ENCODE results near the gene ART1.

ART1 gene

DNA sequence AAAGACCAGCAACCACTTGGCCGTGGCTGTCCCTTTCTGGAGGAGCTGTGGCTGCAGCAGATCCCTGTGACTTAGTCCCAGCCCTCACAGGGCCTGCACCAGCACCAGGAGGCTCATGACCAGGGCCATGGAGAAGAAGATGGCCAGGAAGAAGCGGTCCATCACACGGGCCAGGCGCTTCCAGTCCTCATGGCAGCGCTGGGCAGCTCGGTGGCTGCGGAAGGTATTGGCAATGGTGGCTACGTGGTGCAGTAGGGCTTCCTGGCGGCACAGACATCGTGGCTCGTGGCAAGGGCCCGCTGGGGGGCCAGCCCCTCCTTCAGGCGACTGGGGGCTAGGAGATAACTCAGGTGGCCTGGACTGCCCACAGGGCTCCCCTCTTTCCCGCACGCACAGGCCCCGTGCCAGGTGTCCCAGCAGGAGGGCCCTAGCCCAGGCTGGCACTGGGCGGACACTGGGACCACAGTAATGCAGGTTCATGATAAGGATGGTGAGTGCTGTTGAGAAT is 21.1 kb downstream of the ART1 start:
- DNase-seq (ENCODE audit: low read depth): no peak

DNA sequence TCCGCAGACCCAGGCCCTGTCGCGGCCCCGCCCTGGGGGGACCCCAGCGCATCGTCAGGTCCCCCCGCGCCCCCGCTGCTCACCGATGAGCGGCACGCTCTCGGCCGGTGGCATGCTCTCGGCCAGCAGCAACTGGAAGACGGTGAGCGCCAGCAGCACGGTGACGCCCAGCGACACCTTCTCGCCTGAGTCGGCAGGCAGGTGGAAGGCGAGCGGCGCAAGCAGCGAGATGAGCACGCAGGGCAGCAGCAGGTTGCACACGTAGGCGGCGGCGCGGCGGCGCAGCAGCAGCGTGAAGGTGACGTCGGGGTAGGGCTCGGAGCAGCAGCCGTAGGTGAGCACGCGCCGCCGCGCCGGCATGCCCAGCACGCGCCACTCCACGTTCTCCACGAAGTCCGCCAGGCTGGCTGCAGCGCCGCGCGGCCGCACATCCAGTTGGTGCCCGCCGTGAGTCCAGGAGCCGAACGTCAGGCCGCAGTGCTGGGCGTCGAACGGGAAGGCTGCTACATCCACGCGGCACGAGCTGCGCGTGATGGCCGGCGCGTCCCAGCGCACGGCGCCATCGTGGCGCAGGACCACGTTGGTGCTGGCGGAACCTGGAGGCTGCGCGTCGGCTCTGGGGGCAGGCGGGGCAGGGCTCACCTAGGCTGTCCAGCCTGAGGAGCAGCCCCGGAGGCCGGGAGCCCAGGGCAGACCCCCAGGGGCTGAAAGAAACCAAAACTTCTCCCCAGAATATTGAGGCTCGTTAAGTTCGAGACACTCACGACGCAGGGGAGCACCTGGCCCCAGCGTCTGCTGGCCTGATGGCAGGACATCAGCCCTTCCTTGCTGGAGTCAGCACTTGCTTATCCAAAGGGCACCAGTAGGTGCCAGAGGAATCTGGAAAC is 22.5 kb downstream of the ART1 start:
- DNase-seq (ENCODE audit: low read depth): no peak

DNA sequence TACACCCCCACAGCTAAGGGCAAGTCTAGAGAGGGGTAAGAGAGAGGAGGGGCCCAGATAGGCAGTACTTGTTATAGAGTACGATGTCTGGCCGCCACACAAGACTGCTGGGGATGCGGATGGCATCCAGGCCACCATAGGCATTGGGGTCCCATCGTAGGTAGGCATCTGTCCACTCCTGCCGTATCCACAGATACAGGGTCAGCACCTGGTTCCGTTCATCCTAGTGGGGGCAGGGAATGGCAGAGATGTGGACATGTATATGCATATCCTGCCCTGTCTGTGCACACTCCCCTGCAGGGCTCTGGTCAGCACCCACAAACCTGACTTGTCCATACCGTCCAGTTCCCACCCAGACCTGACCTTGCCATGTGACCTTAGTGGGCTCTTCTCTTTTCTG is 24.2 kb downstream of the ART1 start:
- DNase-seq (ENCODE audit: low read depth): no peak

DNA sequence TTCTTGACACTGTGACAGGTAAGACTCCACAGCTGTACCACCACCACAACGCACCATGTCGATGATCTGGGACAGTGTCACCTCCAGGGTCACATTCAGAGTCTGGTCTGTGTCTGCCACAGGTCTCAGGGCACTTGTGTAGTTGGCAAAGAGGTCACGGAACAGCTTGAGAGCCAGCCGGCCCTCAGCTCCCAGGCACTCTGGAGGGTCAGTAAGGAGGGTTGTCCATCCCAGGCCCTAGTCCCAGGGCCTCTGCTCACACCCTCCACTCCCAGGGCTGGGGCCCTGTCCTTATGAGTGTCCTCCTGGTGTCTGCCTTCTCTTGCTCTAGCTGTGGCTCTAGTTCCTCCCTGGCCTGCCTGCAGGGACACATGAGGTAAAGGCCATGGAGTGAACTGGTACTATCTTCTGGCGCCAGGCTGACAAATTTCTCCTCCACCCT is 24.8 kb downstream of the ART1 start:
- no peak for DNase-seq (ENCODE audit: low read depth)

DNA sequence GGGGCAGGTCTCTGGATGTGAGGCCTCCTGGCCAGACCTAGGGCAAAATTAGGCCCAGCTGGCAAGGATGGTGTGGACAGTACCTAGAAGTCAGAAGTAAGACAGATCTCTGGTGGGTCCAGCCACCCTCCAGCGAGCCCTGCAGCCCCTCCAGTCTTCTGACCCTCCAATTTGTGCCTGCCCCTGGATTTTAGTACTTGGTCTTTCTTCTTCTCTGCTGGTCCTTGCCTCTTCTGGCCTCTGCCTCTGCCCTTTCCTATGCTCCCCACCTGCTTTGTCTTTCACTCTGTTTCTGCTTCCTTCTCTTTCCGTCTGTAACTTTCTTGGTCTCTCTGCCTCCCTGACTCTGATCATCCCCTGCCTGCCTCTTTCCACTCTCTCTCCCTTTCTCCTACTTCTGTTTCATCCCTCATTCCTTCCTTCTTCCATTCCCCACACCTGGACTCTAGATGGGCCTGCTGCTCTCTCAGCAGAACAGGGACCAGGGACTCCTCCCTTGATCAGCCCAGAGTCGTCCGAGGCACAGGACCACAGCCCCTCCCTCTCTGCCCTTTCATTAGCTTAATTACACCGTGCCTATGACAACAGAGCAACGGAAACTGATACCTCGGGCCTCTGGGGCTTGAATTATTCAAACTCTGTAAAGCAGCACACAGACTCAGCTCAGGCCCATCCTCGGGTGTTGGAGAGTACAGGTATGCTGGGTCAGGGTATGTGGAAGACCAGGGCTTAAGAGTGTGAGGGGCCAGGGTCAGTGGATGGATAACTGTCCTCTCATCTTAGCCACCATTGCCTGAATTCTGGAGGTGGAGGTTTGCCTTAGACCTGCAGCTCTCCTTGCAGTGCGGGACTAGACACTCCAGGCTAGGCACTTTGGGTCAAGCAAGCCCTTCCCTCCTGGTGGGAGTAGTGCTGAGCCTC is 26.7 kb downstream of the ART1 start, which contains the start of gene CHRNA10:
Gene CHRNA10, minus strand, starts transcription at position 51 of the 921 bp plus-strand sequence. CDS start 72 bp downstream, outside the sequence.
- no peak for DNase-seq (ENCODE audit: low read depth)

DNA sequence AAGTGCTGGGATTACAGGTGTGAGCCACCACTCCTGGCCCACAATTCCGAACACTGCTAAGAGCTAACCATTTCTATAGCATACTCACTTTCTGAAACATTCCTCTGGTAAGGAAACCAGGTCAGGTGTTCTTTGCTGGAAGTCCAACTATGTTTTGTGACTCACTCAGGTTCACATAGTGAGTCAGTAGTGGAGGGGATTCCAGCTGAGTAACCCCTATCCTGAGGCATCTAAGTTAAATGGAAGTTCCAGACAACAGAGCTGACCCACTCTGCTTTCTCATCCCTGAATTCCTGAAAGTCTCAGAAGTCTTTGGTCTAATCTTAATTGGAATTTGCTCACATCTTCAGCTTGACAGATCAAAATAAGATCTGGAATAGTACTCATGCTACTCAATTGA is 29.3 kb downstream of the ART1 start:
- DNase-seq (ENCODE audit: low read depth): no peak

DNA sequence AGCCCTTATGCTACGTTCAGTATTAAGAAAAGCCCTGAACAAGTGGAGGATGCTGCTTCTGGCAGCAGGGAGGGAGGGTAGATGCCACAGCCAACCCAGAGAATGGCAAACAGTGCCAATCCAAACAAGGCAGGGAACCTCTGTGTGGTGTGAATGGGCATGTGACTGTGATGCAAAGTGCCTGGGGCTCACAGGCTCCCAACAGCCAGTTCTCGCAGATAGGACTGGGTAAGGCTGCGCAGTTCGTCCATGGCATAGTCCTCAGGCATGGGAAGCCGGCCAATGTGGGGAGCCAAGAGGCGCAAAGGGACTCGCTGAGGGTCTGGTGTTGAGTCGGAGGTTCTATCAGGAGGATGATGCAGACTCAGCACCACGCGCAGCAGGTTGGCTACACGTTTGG is 31.0 kb downstream of the ART1 start:
- DNase-seq (ENCODE audit: low read depth): no peak

DNA sequence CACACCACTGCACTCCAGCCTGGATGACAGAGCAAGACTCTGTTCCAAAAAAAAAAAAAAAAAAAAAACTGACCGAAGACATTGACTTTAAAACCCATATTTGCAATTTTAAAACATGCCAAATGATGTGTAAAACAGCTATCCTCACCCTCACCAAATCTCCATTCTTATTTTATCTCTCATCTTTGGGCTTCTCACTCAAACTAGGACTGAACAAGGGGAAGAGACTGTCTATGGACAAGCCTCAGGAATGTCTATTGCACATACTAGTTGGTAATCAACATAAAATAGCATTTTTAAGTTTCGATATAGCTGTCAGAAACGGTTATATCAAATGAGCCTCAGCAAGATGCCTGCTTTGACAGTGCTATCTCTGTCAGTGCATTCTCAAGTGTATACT is 34.1 kb downstream of the ART1 start:
- no peak for DNase-seq (ENCODE audit: low read depth)

DNA sequence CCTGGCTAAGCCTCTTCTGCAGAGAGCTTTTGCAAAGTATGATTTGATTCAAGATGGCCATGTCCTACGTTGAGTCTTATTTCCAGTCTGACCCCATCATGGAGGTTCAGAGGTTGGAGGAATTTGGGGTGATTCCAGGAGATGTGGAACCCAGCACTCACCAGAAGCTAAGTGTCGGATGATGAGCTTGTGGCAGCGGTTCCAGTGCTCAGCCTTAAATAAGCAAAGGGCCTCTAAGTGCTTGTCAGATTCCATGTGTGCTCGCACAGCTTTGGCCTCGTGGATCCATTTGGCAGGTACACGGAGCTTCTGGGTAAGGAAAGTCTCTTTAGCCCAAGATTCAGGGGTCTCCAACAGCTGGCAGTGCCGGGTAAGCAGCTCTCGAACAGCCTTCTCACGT is 38.1 kb downstream of the ART1 start:
- DNase-seq (ENCODE audit: low read depth): no peak

DNA sequence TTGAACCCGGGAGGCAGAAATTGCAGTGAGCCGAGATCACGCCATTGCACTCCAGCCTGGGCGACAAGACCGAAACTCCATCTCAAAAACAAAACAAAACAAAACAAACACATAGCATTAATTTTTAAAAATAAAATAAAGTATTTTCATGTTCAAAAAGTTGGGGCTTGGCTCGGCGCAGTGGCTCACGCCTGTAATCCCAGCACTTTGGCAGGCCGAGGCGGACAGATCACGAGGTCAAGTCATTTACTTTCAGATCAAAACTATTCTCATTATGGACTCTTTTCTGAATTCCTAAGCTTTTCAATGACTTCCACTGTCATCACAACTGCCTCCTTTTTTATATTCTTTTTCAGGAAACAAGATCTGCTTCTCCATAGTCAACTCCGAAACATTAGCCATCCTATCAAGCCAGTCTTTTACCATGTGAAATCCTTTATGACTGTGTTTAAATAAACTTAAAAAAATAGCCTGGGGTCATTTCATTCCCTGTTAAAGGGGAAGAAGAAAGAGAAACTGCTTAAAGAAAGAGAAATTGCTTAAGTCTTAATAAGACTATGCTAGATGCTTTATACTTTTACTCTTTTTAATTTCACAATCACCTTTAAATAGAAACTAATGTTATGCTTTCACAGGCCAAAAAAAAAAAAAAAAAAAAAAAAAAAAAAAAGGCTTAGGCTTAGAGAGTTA is 39.3 kb downstream of the ART1 start:
- no peak for DNase-seq (ENCODE audit: low read depth)

DNA sequence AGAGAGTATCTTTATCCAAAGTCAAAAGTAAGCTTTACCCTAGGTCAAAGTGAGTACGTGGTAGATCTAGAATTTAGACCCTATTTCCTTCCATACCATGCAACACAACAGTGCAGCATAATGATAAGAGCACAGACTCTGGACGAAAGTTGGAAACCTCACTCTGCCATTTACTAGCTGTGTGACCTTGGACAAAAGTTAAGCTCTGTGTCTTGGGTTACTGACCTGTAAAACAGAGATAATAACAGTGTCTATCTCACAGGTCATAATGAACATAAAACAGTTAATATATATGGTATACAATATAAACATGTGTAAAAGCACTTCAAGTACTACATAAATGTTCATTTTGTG is 39.9 kb downstream of the ART1 start:
- no peak for DNase-seq (ENCODE audit: low read depth)

DNA sequence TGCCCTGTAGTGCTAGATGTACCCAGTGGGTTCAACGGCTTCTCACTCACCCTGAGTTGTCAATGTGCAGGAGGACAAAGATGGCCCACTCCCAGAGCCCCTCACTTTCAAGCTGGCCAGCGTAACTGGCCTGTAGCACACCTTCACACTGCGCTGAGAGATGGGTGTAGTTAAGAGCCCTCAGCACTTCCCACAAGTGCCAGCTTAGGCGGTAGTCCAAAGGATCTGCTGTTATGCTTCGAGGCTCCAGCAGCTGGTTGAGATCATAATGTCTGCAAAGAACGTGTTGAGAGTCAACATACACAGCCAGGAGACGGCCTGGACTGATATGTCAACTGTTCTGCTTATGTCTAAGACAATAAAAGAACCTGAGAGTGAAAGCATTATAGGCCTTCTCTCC is 41.0 kb downstream of the ART1 start:
- DNase-seq (ENCODE audit: low read depth): no peak

DNA sequence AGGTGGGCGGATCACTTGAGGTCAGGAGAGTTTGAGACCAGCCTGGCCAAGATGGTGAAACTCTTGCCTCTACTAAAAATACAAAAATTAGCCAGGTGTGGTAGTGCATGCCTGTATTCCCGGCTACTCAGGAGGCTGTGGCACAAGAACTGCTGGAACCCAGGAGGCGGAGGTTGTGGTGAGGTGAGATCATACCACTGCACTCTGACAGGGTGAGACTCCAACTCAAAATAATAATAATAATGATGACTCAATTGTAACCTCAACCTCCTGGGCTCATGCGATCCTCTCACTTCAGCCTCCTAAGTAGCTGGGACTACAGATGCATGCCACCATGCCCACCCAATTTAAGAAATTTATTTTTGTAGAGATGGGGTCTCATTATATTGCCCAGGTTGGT is 41.8 kb downstream of the ART1 start:
- no peak for DNase-seq (ENCODE audit: low read depth)

DNA sequence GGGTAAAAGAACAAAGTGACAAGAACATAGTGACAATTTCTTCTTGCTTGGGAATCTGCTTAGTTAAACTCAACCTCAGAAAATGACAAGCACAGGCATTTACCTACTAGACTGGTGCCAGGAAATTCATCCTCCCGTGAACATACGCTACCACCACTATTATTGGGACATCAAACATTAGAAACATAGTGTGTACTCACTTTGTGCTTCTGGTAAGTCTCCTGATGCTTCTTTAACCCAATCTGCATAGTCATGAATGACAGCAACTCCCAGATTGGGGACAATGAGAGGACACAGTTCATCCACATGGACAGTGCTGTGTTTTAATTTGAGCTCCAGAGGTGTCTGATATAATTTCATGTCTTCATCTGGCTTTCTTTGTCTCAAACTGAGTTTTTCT is 55.5 kb downstream of the ART1 start:
- no peak for DNase-seq (ENCODE audit: low read depth)

DNA sequence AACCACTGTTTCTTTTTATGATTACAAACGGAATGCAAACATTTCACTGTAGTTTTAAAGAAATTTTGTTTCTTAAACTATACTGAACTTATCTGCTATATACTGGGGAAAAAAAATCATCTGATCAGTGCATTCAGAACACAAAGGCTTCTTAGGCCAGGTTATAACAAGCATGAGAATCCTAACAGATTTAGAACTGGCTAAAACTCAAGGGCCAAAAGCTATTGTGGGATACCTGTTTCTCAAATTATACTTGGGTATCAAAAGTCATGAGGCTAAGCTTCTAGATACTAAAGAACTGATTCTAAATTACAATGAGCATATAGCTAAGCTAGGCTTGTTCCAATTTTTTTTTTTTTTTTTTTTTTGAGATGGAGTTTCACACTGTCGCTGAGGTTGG is 56.0 kb downstream of the ART1 start:
- DNase-seq (ENCODE audit: low read depth): no peak

DNA sequence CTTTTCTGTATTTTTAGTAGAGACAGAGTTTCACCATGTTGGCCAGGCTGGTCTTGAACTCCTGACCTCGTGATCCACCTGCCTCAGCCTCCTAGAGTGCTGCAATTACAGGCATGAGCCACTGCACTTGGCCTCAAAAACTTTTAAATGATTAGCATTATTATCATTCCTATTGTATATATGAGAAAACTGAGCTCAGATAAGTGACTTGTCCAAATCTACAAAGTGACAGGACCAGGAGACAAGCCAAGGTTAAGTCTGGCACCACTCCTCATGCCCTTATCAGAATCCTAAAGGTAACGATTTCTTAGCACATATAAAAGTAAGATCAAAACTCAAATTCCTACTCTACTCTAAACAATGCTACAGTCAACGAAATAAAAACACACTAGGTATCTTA is 58.5 kb downstream of the ART1 start:
- DNase-seq (ENCODE audit: low read depth): no peak

DNA sequence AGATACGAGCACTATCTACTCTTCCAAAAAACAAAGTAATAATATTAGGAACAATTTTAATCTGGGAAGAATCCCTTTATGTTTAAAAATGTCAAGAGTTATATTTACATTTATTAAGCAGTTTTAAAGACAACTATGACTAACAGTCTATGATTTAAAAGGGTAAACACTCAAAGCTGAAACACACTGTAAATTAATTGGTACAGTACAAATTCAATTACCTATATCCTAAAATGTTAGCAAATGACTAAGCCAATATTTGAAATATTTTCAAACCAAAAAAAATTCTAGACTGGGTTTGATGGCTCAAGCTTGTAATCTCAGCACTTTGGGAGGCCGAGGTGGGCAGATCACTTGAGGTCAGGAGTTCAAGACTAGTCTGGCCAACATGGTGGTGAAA is 62.2 kb downstream of the ART1 start:
- DNase-seq (ENCODE audit: low read depth): no peak

DNA sequence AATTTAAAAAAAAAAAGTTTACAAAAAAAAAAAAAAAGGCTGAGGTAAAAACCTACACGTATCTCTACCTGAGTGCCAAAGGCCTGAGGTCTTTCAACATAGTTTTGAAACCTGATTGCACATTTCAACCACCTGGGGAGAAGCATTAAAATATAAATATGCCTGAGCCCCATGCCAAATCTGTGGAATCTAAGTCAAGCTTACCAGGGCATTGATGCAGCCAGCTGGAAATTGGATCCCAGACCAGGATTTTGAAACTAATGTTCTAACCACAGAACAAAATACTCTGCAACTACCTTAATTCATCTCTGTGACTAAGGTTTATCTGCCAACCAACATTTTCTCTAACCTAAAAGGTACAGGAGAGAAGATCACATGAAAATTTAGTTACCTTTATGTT is 65.0 kb downstream of the ART1 start:
- no peak for DNase-seq (ENCODE audit: low read depth)

DNA sequence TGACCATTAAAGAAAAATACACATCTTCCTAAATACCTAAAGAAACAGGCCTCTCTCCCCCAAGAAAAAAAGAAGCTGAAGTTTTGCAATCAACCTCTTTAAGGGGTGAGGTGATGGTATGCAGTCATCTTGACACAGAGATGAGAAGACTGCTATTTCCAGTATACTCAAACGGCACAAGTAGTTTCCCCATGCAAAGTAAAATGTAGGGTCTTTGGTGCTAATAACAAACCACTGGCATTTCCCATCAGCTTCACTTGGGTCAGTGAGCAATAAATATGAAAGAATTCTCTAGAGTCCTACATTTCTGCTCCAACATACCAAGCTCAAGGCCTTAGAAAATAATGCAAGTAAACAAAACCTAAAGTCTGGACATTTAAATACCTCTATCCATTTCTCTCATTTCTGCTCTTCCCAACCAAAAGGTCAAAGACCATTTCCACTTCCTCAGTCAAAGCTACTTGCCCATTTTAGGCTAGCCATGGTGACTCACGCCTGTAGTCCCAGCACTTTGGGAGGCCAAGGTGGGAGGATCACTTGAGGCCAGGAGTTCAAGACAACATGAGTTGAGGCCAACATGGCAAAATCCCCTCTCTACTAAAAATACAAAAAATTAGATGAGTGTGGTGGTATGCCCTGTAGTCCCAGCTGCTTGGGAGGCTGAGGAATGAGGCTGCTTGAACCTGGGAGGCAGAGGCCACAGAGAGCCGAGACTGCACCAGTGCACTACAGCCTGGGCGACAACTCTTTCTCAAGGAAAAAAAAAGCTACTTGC is 65.7 kb downstream of the ART1 start:
- no peak for DNase-seq (ENCODE audit: low read depth)

DNA sequence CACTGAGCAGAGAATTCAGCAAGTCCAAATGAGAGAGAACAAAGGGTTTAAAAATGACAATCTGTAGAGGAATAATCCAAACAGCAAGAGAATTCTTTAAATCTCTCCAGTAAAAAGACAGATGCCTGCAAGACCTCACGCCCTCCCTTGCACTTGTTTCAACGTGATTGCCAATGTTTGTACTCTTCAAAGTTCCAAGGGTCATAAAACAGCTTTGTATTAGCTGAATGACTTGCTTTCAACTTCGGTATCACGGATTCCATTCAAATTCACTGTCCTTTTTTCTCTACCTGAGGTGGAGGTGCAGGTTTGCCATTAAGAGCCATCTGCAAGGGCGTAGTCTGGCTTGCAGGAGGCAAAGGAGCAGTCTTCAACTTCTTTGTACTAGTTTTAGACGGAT is 67.3 kb downstream of the ART1 start:
- DNase-seq (ENCODE audit: low read depth): no peak
